ENCODE results near the gene PLEKHA3.

DNA sequence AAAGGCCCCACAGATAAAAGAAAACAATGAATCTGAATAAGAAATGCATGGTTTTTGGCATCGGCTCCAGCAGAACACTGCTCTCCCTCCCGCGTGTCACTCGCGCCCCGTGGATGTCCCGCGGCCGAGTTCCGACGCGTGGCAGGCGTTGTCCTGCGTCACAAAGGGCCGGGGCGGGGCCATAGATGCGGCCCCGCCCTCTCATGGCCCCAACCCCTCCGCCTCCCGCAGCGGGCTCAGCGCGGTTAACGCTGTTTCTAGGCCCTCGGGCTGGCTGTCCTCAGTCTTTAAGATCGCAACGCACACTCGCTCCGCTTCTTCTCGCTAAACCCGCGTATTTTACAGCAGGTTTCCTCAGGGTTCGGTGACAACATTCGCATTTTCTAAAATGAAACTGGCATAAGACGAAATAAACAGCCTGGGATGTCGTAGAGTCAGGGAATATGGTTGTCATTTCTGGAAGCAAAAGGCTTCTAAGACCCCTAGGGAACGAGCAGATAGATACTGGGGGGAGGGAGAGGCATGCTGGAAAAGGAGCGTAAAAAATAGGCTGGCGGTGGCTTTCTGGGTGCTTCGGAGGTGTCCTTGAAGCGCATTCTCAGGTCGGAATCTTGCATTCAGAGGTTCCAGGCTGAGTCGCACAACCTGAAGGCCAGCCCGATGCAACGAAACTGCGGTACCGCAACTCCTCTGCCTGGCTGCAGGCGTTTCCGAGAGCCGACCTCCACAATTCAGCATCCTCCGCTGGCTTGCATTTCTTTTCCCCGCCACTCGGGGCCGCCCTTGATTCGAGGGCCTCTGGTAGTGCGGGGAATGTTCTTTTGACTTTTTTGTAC lies 1.6 kb upstream of the PLEKHA3 start, which contains the start of gene FKBP7:
- TF ChIP-seq, protein P1, sequence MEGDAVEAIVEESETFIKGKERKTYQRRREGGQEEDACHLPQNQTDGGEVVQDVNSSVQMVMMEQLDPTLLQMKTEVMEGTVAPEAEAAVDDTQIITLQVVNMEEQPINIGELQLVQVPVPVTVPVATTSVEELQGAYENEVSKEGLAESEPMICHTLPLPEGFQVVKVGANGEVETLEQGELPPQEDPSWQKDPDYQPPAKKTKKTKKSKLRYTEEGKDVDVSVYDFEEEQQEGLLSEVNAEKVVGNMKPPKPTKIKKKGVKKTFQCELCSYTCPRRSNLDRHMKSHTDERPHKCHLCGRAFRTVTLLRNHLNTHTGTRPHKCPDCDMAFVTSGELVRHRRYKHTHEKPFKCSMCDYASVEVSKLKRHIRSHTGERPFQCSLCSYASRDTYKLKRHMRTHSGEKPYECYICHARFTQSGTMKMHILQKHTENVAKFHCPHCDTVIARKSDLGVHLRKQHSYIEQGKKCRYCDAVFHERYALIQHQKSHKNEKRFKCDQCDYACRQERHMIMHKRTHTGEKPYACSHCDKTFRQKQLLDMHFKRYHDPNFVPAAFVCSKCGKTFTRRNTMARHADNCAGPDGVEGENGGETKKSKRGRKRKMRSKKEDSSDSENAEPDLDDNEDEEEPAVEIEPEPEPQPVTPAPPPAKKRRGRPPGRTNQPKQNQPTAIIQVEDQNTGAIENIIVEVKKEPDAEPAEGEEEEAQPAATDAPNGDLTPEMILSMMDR (optimal IDR thresholded peaks at IDR 0.05 in 1 of 3, IDR thresholded peaks at IDR 0.05 in 1 of 3, conservative IDR thresholded peaks at IDR 0.05 in 1 of 3; ENCODE audit: extremely low read depth in 1 of 3, insufficient read depth in 2 of 3, low read length in 3 of 3), result peak; percentile 77 to 83 (median 82)
- TF ChIP-seq EZH2 (IDR thresholded peaks at IDR 0.05; ENCODE audit: low read length), result no peak

Measured in keratinocyte (primary cell).